GM12864 (cell line): ENCODE data around the gene SPTLC1.

Source experiments
- DNase-seq: peaks from one replicate; pipeline ENCODE4 v3.0.0-alpha.2; 2011; ENCODE audit warnings: low read depth
- H3K4me3 ChIP-seq: 2 replicates; pipeline ENCODE4 v1.5.1; 2011; ENCODE audit warnings: mild to moderate bottlenecking, low read depth, low read length, control low read depth
- CTCF ChIP-seq: IDR thresholded peaks from 2 replicates; pipeline ENCODE4 v1.5.1; 2011; ENCODE audit warnings: low read depth, mild to moderate bottlenecking, moderate library complexity, low read length, control low read depth, inconsistent platforms; ENCODE audit errors: missing control alignments

The SPTLC1 gene

GRCh38 chr9:92098638-92099037 is 16.6 kb downstream of the SPTLC1 start:
- no peak overlapping the region for H3K4me3 ChIP-seq
- no peak for DNase-seq
- no peak for TF ChIP-seq CTCF

DNA sequence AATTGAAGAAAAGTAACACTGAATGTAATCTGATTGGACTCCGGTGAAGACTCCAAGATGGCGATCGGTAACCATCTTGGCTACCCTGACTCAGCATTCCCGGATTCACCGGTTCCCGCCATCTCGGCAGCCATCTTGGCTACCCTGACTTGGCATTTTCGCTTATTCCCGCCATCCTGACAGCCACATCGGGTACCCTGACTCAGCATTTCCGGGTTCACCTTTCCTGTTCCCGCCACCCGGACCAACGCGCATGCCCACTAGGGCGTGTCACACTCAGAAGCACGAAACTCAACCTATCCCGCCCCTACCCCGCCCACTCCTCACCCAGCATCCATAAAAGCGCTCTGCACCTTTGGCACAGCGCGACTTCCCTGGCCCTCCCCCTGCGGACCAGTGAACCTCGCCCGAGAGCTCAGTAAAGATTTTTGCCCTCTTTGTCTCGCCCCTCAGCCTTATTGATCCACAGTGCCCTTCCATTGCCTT is 17.2 kb downstream of the SPTLC1 start:
- H3K4me3 ChIP-seq, result peak overlapping the region; percentile 25
- DNase-seq, result peak; percentile 80

GRCh38 chr9:92095236-92095635 is 20.0 kb downstream of the SPTLC1 start:
- no peak for TF ChIP-seq CTCF
- DNase-seq, result no peak

More for the DNA sequence above, 17.2 kb downstream of the SPTLC1 start:
- no peak for TF ChIP-seq CTCF

GRCh38 chr9:92094655-92095054 is 20.6 kb downstream of the SPTLC1 start:
- no peak overlapping the region for H3K4me3 ChIP-seq
- no peak for TF ChIP-seq CTCF
- no peak for DNase-seq

More at GRCh38 chr9:92095236-92095635, 20.0 kb downstream of the SPTLC1 start:
- no peak overlapping the region for H3K4me3 ChIP-seq

DNA sequence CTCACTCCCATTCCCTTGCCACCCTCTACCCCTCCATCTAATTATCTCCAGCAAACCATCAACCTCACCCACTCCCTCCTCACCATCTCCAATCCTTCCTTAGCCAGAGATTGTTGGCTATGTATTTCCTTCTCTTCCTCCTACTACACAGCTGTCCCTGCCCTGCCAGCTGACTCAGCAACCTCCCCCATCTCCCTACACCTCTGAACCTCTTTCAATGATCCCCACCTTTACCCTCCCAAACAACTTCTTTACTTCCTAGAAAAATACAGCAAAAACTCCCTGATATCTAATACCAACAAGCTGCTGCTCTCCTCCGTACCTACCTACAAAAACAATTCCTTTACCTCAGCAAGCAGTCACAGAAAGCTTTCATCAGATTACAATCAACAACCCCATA is 37.3 kb downstream of the SPTLC1 start:
- H3K4me3 ChIP-seq, result no peak overlapping the region
- TF ChIP-seq CTCF, result no peak
- no peak for DNase-seq

DNA sequence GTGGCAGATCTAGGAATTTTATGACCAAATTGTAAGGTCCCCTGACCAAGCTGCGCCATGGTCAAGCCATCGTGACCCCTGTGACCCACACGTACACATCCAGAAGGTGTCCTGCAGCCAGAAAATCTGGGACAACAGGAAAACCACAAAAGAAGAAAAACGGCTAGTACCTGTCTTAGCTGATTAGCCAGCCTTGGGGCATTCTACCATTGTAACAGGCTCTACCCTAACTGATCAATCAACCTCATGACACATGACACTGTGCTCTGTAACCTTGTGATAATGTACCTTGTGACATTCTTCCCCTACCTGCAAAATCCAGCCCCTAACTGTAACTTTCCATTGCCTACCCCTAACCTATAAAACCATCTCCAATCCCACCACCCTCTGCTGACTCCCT is 43.6 kb downstream of the SPTLC1 start:
- no peak for TF ChIP-seq CTCF
- no peak for DNase-seq

GRCh38 chr9:92066168-92066567 is 49.0 kb downstream of the SPTLC1 start:
- TF ChIP-seq CTCF, result no peak
- no peak overlapping the region for H3K4me3 ChIP-seq
- DNase-seq, result no peak

More for the DNA sequence above, 43.6 kb downstream of the SPTLC1 start:
- no peak overlapping the region for H3K4me3 ChIP-seq
